Neural cell (in vitro differentiated cells): ENCODE measurements around the gene CDKAL1. TPM values are rescaled to one million over a fixed set of nuclear protein-coding genes. Genes with fewer than 3 reads are reported as not detected.

Experiments used
- H2AFZ ChIP-seq: fragments of 200-600, 300-800 bp; sonication (generic), shearing (Covaris generic); 2 replicates; pipeline ENCODE4 v1.6.0; 2014; ENCODE audit warnings: low read depth, mild to moderate bottlenecking, antibody characterized with exemption, low read length, moderate library complexity
- H3F3A ChIP-seq: fragments of 200-600 bp; shearing (Covaris generic); 2 replicates; pipeline ENCODE4 v1.6.1; 2016; ENCODE audit warnings: mild to moderate bottlenecking, moderate library complexity, mixed read lengths, antibody characterized with exemption, low read length; ENCODE audit not compliant: insufficient read depth, poor library complexity, severe bottlenecking
- H3K27ac ChIP-seq: fragments of 200-600, 300-800 bp; sonication (generic), shearing (Covaris generic); 2 replicates; pipeline ENCODE4 v1.5.1; 2014; ENCODE audit warnings: mild to moderate bottlenecking, low read length, moderate library complexity
- H3K27me3 ChIP-seq: fragments of 300-800, 200-600 bp; sonication (generic), shearing (Covaris generic); 2 replicates; pipeline ENCODE4 v1.6.0; 2014; ENCODE audit warnings: mild to moderate bottlenecking, low read depth, low read length, moderate library complexity; ENCODE audit not compliant: insufficient read depth
- H3K36me3 ChIP-seq: fragments of 300-800, 200-600 bp; sonication (generic), shearing (Covaris generic); 2 replicates; pipeline ENCODE4 v1.5.1; 2014; ENCODE audit warnings: mild to moderate bottlenecking, antibody characterized with exemption, low read length, moderate library complexity; ENCODE audit not compliant: insufficient read depth
- H3K4me2 ChIP-seq: fragments of 300-800, 200-600 bp; sonication (generic), shearing (Covaris generic); 2 replicates; pipeline ENCODE4 v1.6.0; 2014; ENCODE audit warnings: mild to moderate bottlenecking, low read length
- H3K4me3 ChIP-seq: fragments of 300-800, 200-600 bp; sonication (generic), shearing (Covaris generic); 2 replicates; pipeline ENCODE4 v1.5.1; 2014; ENCODE audit warnings: mild to moderate bottlenecking, low read length, moderate library complexity
- H3K79me2 ChIP-seq: fragments of 200-600 bp; shearing (Covaris generic); replicated peaks from 2 replicates; pipeline ENCODE4 v1.6.0; 2014; ENCODE audit warnings: mild to moderate bottlenecking, low read length, moderate library complexity; ENCODE audit not compliant: insufficient read depth
- H3K9ac ChIP-seq: fragments of 300-800, 200-600 bp; sonication (generic), shearing (Covaris generic); 2 replicates; pipeline ENCODE4 v1.6.1; 2016; ENCODE audit warnings: mild to moderate bottlenecking, low read length, mixed read lengths
- H3K9me2 ChIP-seq: fragments of 200-600 bp; shearing (Covaris generic); 2 replicates; pipeline ENCODE4 v1.6.1; 2016; ENCODE audit warnings: mild to moderate bottlenecking, low read length, mixed read lengths; ENCODE audit not compliant: insufficient read depth
- H3K9me3 ChIP-seq: fragments of 200-600, 300-800 bp; sonication (generic), shearing (Covaris generic); 2 replicates; pipeline ENCODE4 v1.6.1; 2016; ENCODE audit warnings: mild to moderate bottlenecking, mixed run types, low read length, moderate library complexity, mixed read lengths
- H4K20me1 ChIP-seq: fragments of 200-600 bp; shearing (Covaris generic); 2 replicates; pipeline ENCODE4 v1.6.1; 2016; ENCODE audit warnings: mild to moderate bottlenecking, mixed run types; ENCODE audit not compliant: insufficient read depth
- CTCF ChIP-seq: fragments of 450-650 bp; IDR thresholded peaks from 2 replicates; pipeline ENCODE4 v1.5.1; 2014; ENCODE audit warnings: antibody characterized with exemption, mild to moderate bottlenecking, moderate library complexity; ENCODE audit not compliant: poor library complexity, severe bottlenecking
- EP300 ChIP-seq: fragments of 450-650 bp; conservative IDR thresholded peaks from 2 replicates; pipeline ENCODE4 v1.6.1; 2014; ENCODE audit warnings: antibody characterized with exemption, mild to moderate bottlenecking, moderate library complexity; ENCODE audit not compliant: poor library complexity, severe bottlenecking
- EZH2 ChIP-seq: fragments of 200-600, 300-800 bp; shearing (Covaris generic), sonication (generic); IDR thresholded peaks from 2 replicates; pipeline ENCODE4 v1.6.1; 2014; ENCODE audit warnings: antibody characterized with exemption, low read length, borderline replicate concordance, mild to moderate bottlenecking; ENCODE audit not compliant: insufficient read depth, poor library complexity, severe bottlenecking
- MXI1 ChIP-seq: fragments of 450-650 bp; conservative IDR thresholded peaks from 2 replicates; pipeline ENCODE4 v1.6.1; 2014; ENCODE audit warnings: antibody characterized with exemption, mild to moderate bottlenecking; ENCODE audit not compliant: poor library complexity, severe bottlenecking
- POLR2AphosphoS5 ChIP-seq: IDR thresholded peaks from 2 replicates; pipeline ENCODE4 v1.6.1; 2012
- RAD21 ChIP-seq: fragments of 450-650 bp; conservative IDR thresholded peaks from 2 replicates; pipeline ENCODE4 v1.6.1; 2014; ENCODE audit warnings: antibody characterized with exemption, mild to moderate bottlenecking, moderate library complexity
- REST ChIP-seq: IDR thresholded peaks from 2 replicates; pipeline ENCODE4 v1.6.1; 2012; ENCODE audit warnings: borderline replicate concordance
- SMC3 ChIP-seq: fragments of 450-650 bp; conservative IDR thresholded peaks from 2 replicates; pipeline ENCODE4 v1.6.1; 2014; ENCODE audit warnings: antibody characterized with exemption, mild to moderate bottlenecking, moderate library complexity; ENCODE audit not compliant: poor library complexity
- TAF1 ChIP-seq: IDR thresholded peaks from 2 replicates; pipeline ENCODE4 v1.6.1; 2012; ENCODE audit warnings: low read depth
- polyA plus RNA-seq: library from polyadenylated mRNA; depleted of rRNA; stranded (reverse); fragments of >200 nt; gene quantifications from 2 replicates; pipeline ENCODE4 v1.2.3, GENCODE V29; 2014

CDKAL1 gene
- polyA plus RNA-seq, 1 donor from 2014 or later, result 10.7 TPM

- Histone ChIP-seq H3F3A (no peaks in the 10 kb centered on the region), H3K9me2 (no peaks in the 10 kb centered on the region), H3K27me3 (no peaks in the 10 kb centered on the region), H2AFZ (no peak overlapping the region), H3K79me2 (no peaks in the 10 kb centered on the region), H4K20me1 (no peaks in the 10 kb centered on the region), H3K36me3 (no peaks in the 10 kb centered on the region), H3K4me3 (no peak overlapping the region), H3K9ac (no peak overlapping the region), H3K9me3 (no peaks in the 10 kb centered on the region), H3K27ac (no peak overlapping the region), H3K4me2 (no peak overlapping the region)
- no peak for TF ChIP-seq CTCF
- TF ChIP-seq SMC3, result no peak
- no peak for TF ChIP-seq REST
- TF ChIP-seq RAD21, result no peak
- no peak for TF ChIP-seq EP300
- TF ChIP-seq POLR2AphosphoS5, result no peak
- TF ChIP-seq MXI1, result no peak
- no peak for TF ChIP-seq EZH2
- TF ChIP-seq TAF1, result no peak
Measured at GRCh38 chr6:21265034-21265729, 730.9 kb downstream of the CDKAL1 start.

GRCh38 chr6:21265730-21266044 is 731.4 kb downstream of the CDKAL1 start:
- H3K4me2 ChIP-seq, result no peak overlapping the region
- no peaks in the 10 kb centered on the region for H4K20me1 ChIP-seq
- H3K36me3 ChIP-seq, result no peaks in the 10 kb centered on the region
- H3K27me3 ChIP-seq, result no peaks in the 10 kb centered on the region
- no peak for TF ChIP-seq CTCF
- TF ChIP-seq REST, result no peak
- TF ChIP-seq EZH2, result no peak
- no peak for TF ChIP-seq SMC3
- TF ChIP-seq POLR2AphosphoS5, result no peak
- TF ChIP-seq EP300, result no peak
- H3K9me2 ChIP-seq, result no peaks in the 10 kb centered on the region
- H3K79me2 ChIP-seq, result no peaks in the 10 kb centered on the region
- no peaks in the 10 kb centered on the region for H3F3A ChIP-seq
- no peak overlapping the region for H3K9ac ChIP-seq
- no peak overlapping the region for H3K27ac ChIP-seq
- H2AFZ ChIP-seq, result no peak overlapping the region
- H3K9me3 ChIP-seq, result no peaks in the 10 kb centered on the region
- H3K4me3 ChIP-seq, result no peak overlapping the region
